NCI-H69 (cell line): ENCODE results near the gene BCL2L13.

Experiments used
- DNase-seq: peaks from one replicate; lab custom pipeline; 2025; lab: John Stamatoyannopoulos, UW

Gene BCL2L13

GRCh38 chr22:17638432-17639246 is at the start of gene BCL2L13:
Gene BCL2L13, plus strand, starts transcription at chr22:17638757. Its CDS starts 16,955 bp downstream, at chr22:17655712.
- peak; percentile 97 for DNase-seq

GRCh38 chr22:17589810-17590375 is 48.7 kb upstream of the BCL2L13 start:
- DNase-seq, result no peak

GRCh38 chr22:17590586-17590985 is 48.0 kb upstream of the BCL2L13 start:
- DNase-seq, result no peak

GRCh38 chr22:17592201-17592600 is 46.4 kb upstream of the BCL2L13 start:
- DNase-seq, result no peak

GRCh38 chr22:17596226-17596625 is 42.3 kb upstream of the BCL2L13 start:
- DNase-seq, result no peak

- no peak for DNase-seq
Measured at GRCh38 chr22:17597217-17597616, 41.3 kb upstream of the BCL2L13 start.

GRCh38 chr22:17598318-17598717 is 40.2 kb upstream of the BCL2L13 start:
- DNase-seq, result no peak

- DNase-seq, result no peak
Measured at GRCh38 chr22:17601031-17601430, 37.5 kb upstream of the BCL2L13 start.

- DNase-seq, result no peak
Measured at GRCh38 chr22:17603668-17604067, 34.9 kb upstream of the BCL2L13 start.

GRCh38 chr22:17606496-17606895 is 32.1 kb upstream of the BCL2L13 start:
- no peak for DNase-seq

GRCh38 chr22:17607891-17608521 is 30.6 kb upstream of the BCL2L13 start:
- DNase-seq, result no peak

- no peak for DNase-seq
Measured at GRCh38 chr22:17612057-17612456, 26.5 kb upstream of the BCL2L13 start.

- no peak for DNase-seq
Measured at GRCh38 chr22:17613280-17613679, 25.3 kb upstream of the BCL2L13 start.

- DNase-seq, result no peak
Measured at GRCh38 chr22:17627961-17628405, 10.6 kb upstream of the BCL2L13 start.

- DNase-seq, result peak; percentile 98
Measured at GRCh38 chr22:17628406-17629172, 10.0 kb upstream of the BCL2L13 start, which contains the start of gene ATP6V1E1. Gene ATP6V1E1, minus strand, starts transcription at chr22:17628749. Its CDS starts 114 bp downstream, at chr22:17628635.

GRCh38 chr22:17629173-17629489 is 9.4 kb upstream of the BCL2L13 start:
- DNase-seq, result no peak

GRCh38 chr22:17629641-17630040 is 8.9 kb upstream of the BCL2L13 start:
- DNase-seq, result no peak

- DNase-seq, result no peak
Measured at GRCh38 chr22:17631076-17631565, 7.4 kb upstream of the BCL2L13 start.

- DNase-seq, result no peak
Measured at GRCh38 chr22:17633217-17633997, 5.2 kb upstream of the BCL2L13 start.

GRCh38 chr22:17633998-17634323 is 4.6 kb upstream of the BCL2L13 start:
- no peak for DNase-seq

- DNase-seq, result no peak
Measured at GRCh38 chr22:17634696-17635095, 3.9 kb upstream of the BCL2L13 start.
